ENCODE data around the gene PCSK5.

DNA sequence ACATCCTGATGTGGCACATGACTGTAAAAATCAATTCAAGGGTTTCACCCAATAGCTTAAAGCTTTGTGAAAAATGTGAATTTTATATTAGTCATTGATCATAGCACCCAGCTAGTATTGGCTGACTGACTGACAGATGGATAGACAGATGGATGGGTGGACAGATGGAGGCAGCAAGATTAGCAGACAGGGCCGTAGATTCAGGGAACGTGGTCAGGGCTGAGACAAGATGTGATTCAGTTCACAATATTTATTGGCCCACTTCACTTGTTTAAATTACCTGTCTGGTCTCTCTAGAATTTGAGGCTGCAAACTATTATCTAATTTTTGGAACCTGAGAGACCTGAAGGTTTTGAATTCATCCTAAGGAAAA lies 12.0 kb upstream of the PCSK5 start:
- TF ChIP-seq, protein P1, sequence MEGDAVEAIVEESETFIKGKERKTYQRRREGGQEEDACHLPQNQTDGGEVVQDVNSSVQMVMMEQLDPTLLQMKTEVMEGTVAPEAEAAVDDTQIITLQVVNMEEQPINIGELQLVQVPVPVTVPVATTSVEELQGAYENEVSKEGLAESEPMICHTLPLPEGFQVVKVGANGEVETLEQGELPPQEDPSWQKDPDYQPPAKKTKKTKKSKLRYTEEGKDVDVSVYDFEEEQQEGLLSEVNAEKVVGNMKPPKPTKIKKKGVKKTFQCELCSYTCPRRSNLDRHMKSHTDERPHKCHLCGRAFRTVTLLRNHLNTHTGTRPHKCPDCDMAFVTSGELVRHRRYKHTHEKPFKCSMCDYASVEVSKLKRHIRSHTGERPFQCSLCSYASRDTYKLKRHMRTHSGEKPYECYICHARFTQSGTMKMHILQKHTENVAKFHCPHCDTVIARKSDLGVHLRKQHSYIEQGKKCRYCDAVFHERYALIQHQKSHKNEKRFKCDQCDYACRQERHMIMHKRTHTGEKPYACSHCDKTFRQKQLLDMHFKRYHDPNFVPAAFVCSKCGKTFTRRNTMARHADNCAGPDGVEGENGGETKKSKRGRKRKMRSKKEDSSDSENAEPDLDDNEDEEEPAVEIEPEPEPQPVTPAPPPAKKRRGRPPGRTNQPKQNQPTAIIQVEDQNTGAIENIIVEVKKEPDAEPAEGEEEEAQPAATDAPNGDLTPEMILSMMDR (IDR thresholded peaks at IDR 0.05): no peak
- no peak for TF ChIP-seq POLR2A (IDR thresholded peaks at IDR 0.05)
